ENCODE data around the gene REEP5.
A peak's percentile ranks its signal among the peaks of the same experiment; 100 is the strongest.

The REEP5 gene

DNA sequence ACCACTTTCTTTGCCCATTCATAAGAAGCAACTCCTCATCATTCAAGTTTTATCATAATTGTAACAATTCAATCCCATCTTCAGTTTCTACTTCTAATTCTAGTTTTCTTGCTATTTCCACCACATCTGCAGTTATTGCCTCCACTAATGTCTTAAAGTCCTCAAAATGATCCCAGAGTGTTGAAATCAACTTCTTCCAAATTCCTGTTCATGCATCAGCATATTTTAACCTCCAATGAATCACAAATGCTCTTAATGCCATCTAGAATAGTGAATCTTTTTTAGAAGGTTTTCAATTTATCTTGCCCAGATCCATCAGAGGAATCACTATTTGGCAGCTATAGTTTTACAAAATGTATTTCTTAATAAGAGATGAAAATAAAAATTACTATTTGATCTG lies 64.2 kb downstream of the REEP5 start:
- no peak for ATAC-seq
- TF ChIP-seq, protein P1, sequence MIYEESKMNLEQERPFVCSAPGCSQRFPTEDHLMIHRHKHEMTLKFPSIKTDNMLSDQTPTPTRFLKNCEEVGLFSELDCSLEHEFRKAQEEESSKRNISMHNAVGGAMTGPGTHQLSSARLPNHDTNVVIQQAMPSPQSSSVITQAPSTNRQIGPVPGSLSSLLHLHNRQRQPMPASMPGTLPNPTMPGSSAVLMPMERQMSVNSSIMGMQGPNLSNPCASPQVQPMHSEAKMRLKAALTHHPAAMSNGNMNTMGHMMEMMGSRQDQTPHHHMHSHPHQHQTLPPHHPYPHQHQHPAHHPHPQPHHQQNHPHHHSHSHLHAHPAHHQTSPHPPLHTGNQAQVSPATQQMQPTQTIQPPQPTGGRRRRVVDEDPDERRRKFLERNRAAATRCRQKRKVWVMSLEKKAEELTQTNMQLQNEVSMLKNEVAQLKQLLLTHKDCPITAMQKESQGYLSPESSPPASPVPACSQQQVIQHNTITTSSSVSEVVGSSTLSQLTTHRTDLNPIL (CRISPR knock-in tag; IDR thresholded peaks at IDR 0.05; ENCODE audit: low read depth) = no peak
- TF ChIP-seq, protein P2, sequence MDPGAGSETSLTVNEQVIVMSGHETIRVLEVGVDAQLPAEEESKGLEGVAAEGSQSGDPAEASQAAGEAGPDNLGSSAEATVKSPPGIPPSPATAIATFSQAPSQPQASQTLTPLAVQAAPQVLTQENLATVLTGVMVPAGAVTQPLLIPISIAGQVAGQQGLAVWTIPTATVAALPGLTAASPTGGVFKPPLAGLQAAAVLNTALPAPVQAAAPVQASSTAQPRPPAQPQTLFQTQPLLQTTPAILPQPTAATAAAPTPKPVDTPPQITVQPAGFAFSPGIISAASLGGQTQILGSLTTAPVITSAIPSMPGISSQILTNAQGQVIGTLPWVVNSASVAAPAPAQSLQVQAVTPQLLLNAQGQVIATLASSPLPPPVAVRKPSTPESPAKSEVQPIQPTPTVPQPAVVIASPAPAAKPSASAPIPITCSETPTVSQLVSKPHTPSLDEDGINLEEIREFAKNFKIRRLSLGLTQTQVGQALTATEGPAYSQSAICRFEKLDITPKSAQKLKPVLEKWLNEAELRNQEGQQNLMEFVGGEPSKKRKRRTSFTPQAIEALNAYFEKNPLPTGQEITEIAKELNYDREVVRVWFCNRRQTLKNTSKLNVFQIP (CRISPR knock-in tag; IDR thresholded peaks at IDR 0.05; ENCODE audit: borderline replicate concordance, low read depth) = no peak
- no peak for TF ChIP-seq TOX (CRISPR knock-in tag; IDR thresholded peaks at IDR 0.05; ENCODE audit: borderline replicate concordance)
- TF ChIP-seq ZNF8 (CRISPR knock-in tag; IDR thresholded peaks at IDR 0.05) = no peak
- no peak for TF ChIP-seq ZNF565 (CRISPR knock-in tag; conservative IDR thresholded peaks at IDR 0.05; ENCODE audit: low read depth)
- TF ChIP-seq BACH2 (CRISPR knock-in tag; IDR thresholded peaks at IDR 0.05; ENCODE audit: borderline replicate concordance) = no peak
- TF ChIP-seq, protein P3, sequence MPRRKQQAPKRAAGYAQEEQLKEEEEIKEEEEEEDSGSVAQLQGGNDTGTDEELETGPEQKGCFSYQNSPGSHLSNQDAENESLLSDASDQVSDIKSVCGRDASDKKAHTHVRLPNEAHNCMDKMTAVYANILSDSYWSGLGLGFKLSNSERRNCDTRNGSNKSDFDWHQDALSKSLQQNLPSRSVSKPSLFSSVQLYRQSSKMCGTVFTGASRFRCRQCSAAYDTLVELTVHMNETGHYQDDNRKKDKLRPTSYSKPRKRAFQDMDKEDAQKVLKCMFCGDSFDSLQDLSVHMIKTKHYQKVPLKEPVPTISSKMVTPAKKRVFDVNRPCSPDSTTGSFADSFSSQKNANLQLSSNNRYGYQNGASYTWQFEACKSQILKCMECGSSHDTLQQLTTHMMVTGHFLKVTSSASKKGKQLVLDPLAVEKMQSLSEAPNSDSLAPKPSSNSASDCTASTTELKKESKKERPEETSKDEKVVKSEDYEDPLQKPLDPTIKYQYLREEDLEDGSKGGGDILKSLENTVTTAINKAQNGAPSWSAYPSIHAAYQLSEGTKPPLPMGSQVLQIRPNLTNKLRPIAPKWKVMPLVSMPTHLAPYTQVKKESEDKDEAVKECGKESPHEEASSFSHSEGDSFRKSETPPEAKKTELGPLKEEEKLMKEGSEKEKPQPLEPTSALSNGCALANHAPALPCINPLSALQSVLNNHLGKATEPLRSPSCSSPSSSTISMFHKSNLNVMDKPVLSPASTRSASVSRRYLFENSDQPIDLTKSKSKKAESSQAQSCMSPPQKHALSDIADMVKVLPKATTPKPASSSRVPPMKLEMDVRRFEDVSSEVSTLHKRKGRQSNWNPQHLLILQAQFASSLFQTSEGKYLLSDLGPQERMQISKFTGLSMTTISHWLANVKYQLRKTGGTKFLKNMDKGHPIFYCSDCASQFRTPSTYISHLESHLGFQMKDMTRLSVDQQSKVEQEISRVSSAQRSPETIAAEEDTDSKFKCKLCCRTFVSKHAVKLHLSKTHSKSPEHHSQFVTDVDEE (CRISPR knock-in tag; IDR thresholded peaks at IDR 0.05) = no peak
- TF ChIP-seq SNAI2 (CRISPR knock-in tag; IDR thresholded peaks at IDR 0.05) = no peak

DNA sequence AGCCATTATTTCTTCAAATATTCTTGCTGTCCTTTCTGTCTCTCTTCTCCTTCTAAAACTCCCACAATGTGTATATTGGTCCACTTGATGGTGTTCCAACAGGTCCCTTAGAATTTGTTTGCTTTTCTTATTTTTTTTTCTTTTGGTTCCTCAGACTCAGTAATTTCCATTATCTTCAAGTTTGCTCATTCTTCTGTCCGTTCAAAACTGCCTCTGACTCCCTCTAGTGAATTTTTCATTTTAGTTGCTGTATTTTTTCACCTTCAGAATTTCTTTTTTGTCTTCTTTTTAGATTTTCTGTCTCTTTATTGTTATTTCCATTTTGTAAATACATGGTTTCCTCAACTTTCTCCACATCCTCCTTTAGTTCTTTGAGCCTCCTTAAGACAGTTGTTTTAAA lies 67.4 kb downstream of the REEP5 start:
- no peak for TF ChIP-seq GLIS3 (CRISPR knock-in tag; IDR thresholded peaks at IDR 0.05)
- TF ChIP-seq ZC3H10 (CRISPR knock-in tag; IDR thresholded peaks at IDR 0.05) = no peak
- no peak for TF ChIP-seq TOX (CRISPR knock-in tag; IDR thresholded peaks at IDR 0.05; ENCODE audit: borderline replicate concordance)
- TF ChIP-seq ZNF70 (CRISPR knock-in tag; IDR thresholded peaks at IDR 0.05) = no peak
- no peak for TF ChIP-seq PPARA (CRISPR knock-in tag; IDR thresholded peaks at IDR 0.05; ENCODE audit: borderline replicate concordance)
- no peak for TF ChIP-seq RARB (CRISPR knock-in tag; IDR thresholded peaks at IDR 0.05)
- no peak for TF ChIP-seq ESRRG (CRISPR knock-in tag; IDR thresholded peaks at IDR 0.05)
- TF ChIP-seq, protein P3 (CRISPR knock-in tag; IDR thresholded peaks at IDR 0.05) = no peak
- TF ChIP-seq ZNF8 (CRISPR knock-in tag; IDR thresholded peaks at IDR 0.05) = no peak
- no peak for TF ChIP-seq BACH2 (CRISPR knock-in tag; IDR thresholded peaks at IDR 0.05; ENCODE audit: borderline replicate concordance)
- TF ChIP-seq SNAI2 (CRISPR knock-in tag; IDR thresholded peaks at IDR 0.05) = no peak
- TF ChIP-seq ZFP3 (CRISPR knock-in tag; IDR thresholded peaks at IDR 0.05) = no peak
- TF ChIP-seq ZNF565 (CRISPR knock-in tag; conservative IDR thresholded peaks at IDR 0.05; ENCODE audit: low read depth) = no peak
- TF ChIP-seq, protein P4, sequence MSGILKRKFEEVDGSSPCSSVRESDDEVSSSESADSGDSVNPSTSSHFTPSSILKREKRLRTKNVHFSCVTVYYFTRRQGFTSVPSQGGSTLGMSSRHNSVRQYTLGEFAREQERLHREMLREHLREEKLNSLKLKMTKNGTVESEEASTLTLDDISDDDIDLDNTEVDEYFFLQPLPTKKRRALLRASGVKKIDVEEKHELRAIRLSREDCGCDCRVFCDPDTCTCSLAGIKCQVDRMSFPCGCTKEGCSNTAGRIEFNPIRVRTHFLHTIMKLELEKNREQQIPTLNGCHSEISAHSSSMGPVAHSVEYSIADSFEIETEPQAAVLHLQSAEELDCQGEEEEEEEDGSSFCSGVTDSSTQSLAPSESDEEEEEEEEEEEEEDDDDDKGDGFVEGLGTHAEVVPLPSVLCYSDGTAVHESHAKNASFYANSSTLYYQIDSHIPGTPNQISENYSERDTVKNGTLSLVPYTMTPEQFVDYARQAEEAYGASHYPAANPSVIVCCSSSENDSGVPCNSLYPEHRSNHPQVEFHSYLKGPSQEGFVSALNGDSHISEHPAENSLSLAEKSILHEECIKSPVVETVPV (CRISPR knock-in tag; IDR thresholded peaks at IDR 0.05) = no peak
- TF ChIP-seq CSDC2 (CRISPR knock-in tag; IDR thresholded peaks at IDR 0.05) = no peak
- TF ChIP-seq TCF4 (CRISPR knock-in tag; IDR thresholded peaks at IDR 0.05; ENCODE audit: borderline replicate concordance) = no peak
- TF ChIP-seq ISL1 (CRISPR knock-in tag; IDR thresholded peaks at IDR 0.05) = no peak
- no peak for TF ChIP-seq ZFP30 (CRISPR knock-in tag; IDR thresholded peaks at IDR 0.05)
- no peak for ATAC-seq

DNA sequence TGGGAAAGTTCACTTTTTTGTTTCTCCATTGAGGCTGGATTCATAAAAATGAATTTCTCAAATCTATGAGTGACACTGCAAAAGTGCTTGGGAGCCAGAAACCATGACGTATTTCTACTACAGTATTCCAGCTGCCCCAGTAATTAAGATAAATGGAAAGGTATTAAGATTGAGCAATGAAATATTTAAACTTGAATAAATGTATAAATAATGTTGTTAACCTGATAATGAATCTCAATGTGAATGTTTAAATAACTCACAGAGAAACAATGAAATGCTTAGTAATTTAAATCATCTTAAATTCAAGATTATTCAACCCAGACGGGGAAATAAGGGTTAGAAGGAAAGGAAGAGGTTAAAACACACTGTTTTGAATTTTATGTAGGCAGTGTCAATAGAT lies 72.1 kb downstream of the REEP5 start:
- no peak for ATAC-seq
- peak; percentile 56; the same call in 1 of the 2 replicates for TF ChIP-seq TCF4 (CRISPR knock-in tag; IDR thresholded peaks at IDR 0.05; ENCODE audit: borderline replicate concordance)
- TF ChIP-seq ZC3H10 (CRISPR knock-in tag; IDR thresholded peaks at IDR 0.05) = no peak
- no peak for TF ChIP-seq TOX (CRISPR knock-in tag; IDR thresholded peaks at IDR 0.05; ENCODE audit: borderline replicate concordance)
- TF ChIP-seq ZNF8 (CRISPR knock-in tag; IDR thresholded peaks at IDR 0.05) = no peak
- no peak for TF ChIP-seq ESRRG (CRISPR knock-in tag; IDR thresholded peaks at IDR 0.05)
- TF ChIP-seq OSR1 (CRISPR knock-in tag; IDR thresholded peaks at IDR 0.05) = no peak
- TF ChIP-seq CSDC2 (CRISPR knock-in tag; IDR thresholded peaks at IDR 0.05) = no peak
- TF ChIP-seq, protein P1 (CRISPR knock-in tag; IDR thresholded peaks at IDR 0.05; ENCODE audit: low read depth) = peak; percentile 73
- no peak for TF ChIP-seq BACH2 (CRISPR knock-in tag; IDR thresholded peaks at IDR 0.05; ENCODE audit: borderline replicate concordance)
- TF ChIP-seq PPARA (CRISPR knock-in tag; IDR thresholded peaks at IDR 0.05; ENCODE audit: borderline replicate concordance) = no peak
- TF ChIP-seq, protein P2 (CRISPR knock-in tag; IDR thresholded peaks at IDR 0.05; ENCODE audit: borderline replicate concordance, low read depth) = no peak
- no peak for TF ChIP-seq RARB (CRISPR knock-in tag; IDR thresholded peaks at IDR 0.05)
- no peak for TF ChIP-seq ZFP30 (CRISPR knock-in tag; IDR thresholded peaks at IDR 0.05)
- TF ChIP-seq ISL1 (CRISPR knock-in tag; IDR thresholded peaks at IDR 0.05) = peak; percentile 81

Data from SK-N-SH treated with all-trans-retinoic acid at 6 μM for 48 hours (cell line).